Osteoblast (primary cell): ENCODE measurements around the gene DPYSL4. TPM values are rescaled to one million over a fixed set of nuclear protein-coding genes. Genes with fewer than 3 reads are reported as not detected.
"Not testable (repeated sequence)": the region's sequence is repeated elsewhere in the genome, so short reads cannot be mapped to it uniquely, and the experiment has no call there.

ENCODE experiments used
- DNase-seq: peaks from one replicate; pipeline ENCODE4 v3.0.0; 2011; ENCODE audit warnings: low spot score, mixed read lengths; ENCODE audit not compliant: insufficient read length; ENCODE audit errors: missing footprints
- H2AFZ ChIP-seq: 2 replicates; pipeline ENCODE4 v1.6.0; 2011; ENCODE audit warnings: mild to moderate bottlenecking, low read length
- H3K27ac ChIP-seq: 2 replicates; pipeline ENCODE4 v1.5.1; 2011; ENCODE audit warnings: mild to moderate bottlenecking, low read depth, low read length, moderate library complexity
- H3K27me3 ChIP-seq: 2 replicates; pipeline ENCODE4 v1.6.0; 2012; ENCODE audit warnings: mild to moderate bottlenecking, control low read depth, inconsistent platforms, low read length, moderate library complexity; ENCODE audit not compliant: insufficient read depth
- H3K36me3 ChIP-seq: 2 replicates; pipeline ENCODE4 v1.5.1; 2011; ENCODE audit warnings: mild to moderate bottlenecking, low read length, control low read depth, moderate library complexity; ENCODE audit not compliant: insufficient read depth
- H3K4me1 ChIP-seq: 2 replicates; pipeline ENCODE4 v1.5.1; 2011; ENCODE audit warnings: mild to moderate bottlenecking, low read length, control low read depth, moderate library complexity; ENCODE audit not compliant: insufficient read depth
- H3K4me2 ChIP-seq: 2 replicates; pipeline ENCODE4 v1.6.0; 2011; ENCODE audit warnings: mild to moderate bottlenecking, low read length; ENCODE audit not compliant: insufficient read depth
- H3K4me3 ChIP-seq: fragments of 200-600 bp; sonication (generic); 3 replicates; pipeline ENCODE4 v1.5.1; 2012; ENCODE audit warnings: mild to moderate bottlenecking, low read length, inconsistent platforms; ENCODE audit not compliant: insufficient read depth
- H3K79me2 ChIP-seq: 2 replicates; pipeline ENCODE4 v1.6.0; 2012; ENCODE audit warnings: mild to moderate bottlenecking, low read length, control low read depth, inconsistent platforms; ENCODE audit not compliant: insufficient read depth
- H3K9me3 ChIP-seq: 2 replicates; pipeline ENCODE4 v1.5.1; 2011; ENCODE audit warnings: low read depth, low read length, control low read depth
- H4K20me1 ChIP-seq: 2 replicates; pipeline ENCODE4 v1.6.0; 2012; ENCODE audit warnings: mild to moderate bottlenecking, low read length, control low read depth; ENCODE audit not compliant: insufficient read depth
- total RNA-seq: library from RNA; depleted of rRNA; stranded (reverse); fragments of >200 nt; gene quantifications from 2 replicates; pipeline ENCODE4 v1.2.3, GENCODE V29; 2012
- TF ChIP-seq, protein P1 (sequence below): IDR thresholded peaks from 2 replicates; pipeline ENCODE4 v1.5.1; 2011; ENCODE audit warnings: mild to moderate bottlenecking, low read depth, low read length, moderate library complexity; ENCODE audit errors: extremely low read depth

The DPYSL4 gene
- total RNA-seq, 1 donor, result 0.72 TPM

DNA sequence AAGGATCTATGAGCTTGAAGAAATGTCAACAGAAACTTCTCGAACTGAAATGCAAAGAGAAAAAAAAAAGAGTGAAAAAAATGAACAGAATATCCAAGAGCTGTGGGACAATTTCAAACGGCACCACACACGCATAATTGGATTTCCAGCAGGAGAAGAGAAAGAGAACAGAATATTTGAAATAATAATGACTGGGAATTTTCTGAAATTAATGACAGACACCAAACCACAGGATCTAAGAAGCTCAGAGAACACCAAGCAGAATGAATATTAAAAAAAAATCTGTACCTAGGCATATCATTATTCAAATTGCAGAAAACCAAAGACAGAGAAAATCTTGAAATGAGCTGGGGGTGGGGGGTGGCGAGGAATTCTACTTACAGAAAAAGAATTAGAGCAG lies 27.2 kb downstream of the DPYSL4 start:
- Histone ChIP-seq H3K4me3 (no peak overlapping the region), H3K36me3 (no peaks in the 10 kb centered on the region), H2AFZ (no peak overlapping the region), H3K79me2 (no peaks in the 10 kb centered on the region), H3K27ac (no peak overlapping the region), H3K4me2 (no peak overlapping the region), H4K20me1 (no peaks in the 10 kb centered on the region), H3K9me3 (no peaks in the 10 kb centered on the region), H3K4me1 (no peaks in the 10 kb centered on the region), H3K27me3 (no peaks in the 10 kb centered on the region)
- no peak for DNase-seq
- TF ChIP-seq, protein P1, sequence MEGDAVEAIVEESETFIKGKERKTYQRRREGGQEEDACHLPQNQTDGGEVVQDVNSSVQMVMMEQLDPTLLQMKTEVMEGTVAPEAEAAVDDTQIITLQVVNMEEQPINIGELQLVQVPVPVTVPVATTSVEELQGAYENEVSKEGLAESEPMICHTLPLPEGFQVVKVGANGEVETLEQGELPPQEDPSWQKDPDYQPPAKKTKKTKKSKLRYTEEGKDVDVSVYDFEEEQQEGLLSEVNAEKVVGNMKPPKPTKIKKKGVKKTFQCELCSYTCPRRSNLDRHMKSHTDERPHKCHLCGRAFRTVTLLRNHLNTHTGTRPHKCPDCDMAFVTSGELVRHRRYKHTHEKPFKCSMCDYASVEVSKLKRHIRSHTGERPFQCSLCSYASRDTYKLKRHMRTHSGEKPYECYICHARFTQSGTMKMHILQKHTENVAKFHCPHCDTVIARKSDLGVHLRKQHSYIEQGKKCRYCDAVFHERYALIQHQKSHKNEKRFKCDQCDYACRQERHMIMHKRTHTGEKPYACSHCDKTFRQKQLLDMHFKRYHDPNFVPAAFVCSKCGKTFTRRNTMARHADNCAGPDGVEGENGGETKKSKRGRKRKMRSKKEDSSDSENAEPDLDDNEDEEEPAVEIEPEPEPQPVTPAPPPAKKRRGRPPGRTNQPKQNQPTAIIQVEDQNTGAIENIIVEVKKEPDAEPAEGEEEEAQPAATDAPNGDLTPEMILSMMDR, result no peak

DNA sequence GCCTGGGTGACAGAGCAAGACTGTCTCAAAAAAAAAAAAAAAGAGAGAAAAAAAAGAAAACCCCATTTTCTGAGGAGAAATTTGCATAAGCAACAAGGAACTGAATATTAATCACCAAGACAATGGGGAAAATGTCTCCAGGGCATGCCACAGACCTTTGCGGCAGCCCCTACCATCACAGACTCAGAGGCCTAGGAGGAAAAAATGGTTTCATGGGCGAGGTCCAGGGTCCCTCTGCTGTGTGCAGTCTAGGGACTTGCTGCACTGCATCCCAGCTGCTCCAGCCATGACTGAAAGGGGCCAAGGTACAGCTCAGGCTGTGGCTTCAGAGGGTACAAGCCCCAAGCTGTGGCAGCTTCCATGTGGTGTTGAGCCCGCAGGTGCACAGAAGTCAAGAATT lies 29.7 kb downstream of the DPYSL4 start:
- H3K4me3 ChIP-seq, H3K27ac ChIP-seq, H3K79me2 ChIP-seq, H3K9me3 ChIP-seq, H3K36me3 ChIP-seq, H3K4me2 ChIP-seq, H4K20me1 ChIP-seq, DNase-seq, H2AFZ ChIP-seq, H3K27me3 ChIP-seq, H3K4me1 ChIP-seq: not testable (repeated sequence)

DNA sequence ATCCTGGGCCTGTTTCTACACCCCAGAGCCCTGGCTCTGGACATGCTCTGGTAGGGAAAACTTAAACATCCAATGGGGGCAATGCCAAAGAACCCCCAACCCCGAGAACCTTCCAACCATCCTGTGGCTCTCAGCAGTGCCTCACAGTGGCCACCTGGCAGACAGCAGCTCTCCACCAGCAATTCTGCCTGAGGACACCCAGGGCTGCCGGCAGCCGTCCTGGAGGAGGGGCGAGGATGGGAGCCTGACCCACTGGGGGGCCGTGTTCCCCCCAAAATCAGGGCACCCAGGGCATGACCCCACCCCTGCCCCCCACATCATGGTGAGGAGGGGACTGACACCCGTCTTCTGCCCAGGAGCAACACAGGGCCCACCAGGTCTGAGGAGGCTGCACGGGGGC lies 32.7 kb downstream of the DPYSL4 start:
- DNase-seq, result peak; percentile 70
- no peaks in the 10 kb centered on the region for H3K79me2 ChIP-seq
- TF ChIP-seq, protein P1, result peak; percentile 22
- H3K4me1 ChIP-seq, result no peaks in the 10 kb centered on the region
- H3K36me3 ChIP-seq, result no peaks in the 10 kb centered on the region
- H4K20me1 ChIP-seq, result no peaks in the 10 kb centered on the region
- no peaks in the 10 kb centered on the region for H3K9me3 ChIP-seq
- no peak overlapping the region for H3K4me2 ChIP-seq
- H2AFZ ChIP-seq, result no peak overlapping the region
- no peaks in the 10 kb centered on the region for H3K27me3 ChIP-seq
- no peak overlapping the region for H3K4me3 ChIP-seq
- no peak overlapping the region for H3K27ac ChIP-seq

DNA sequence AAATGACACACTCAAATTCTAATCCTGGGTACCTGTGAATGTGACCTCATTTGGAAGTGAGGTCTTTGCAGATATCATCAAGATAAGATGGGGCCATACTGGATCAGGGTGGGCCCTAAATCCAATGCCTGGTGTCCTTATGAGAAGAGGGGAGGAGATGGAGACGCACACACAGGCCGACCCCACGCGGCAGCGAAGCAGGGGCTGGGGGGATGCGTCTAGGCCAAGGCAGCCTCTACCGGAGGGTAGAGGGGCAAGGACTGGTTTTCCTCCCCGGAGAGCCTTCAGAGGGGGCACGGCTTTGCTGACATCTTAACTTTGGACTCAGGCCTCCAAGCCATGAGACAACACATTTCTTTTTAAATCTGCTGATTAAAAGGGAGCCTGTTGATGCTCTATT lies 33.3 kb downstream of the DPYSL4 start:
- TF ChIP-seq, protein P1, result no peak
- H4K20me1 ChIP-seq, result no peaks in the 10 kb centered on the region
- no peak overlapping the region for H3K4me2 ChIP-seq
- no peak overlapping the region for H3K4me3 ChIP-seq
- H3K27ac ChIP-seq, result no peak overlapping the region
- H3K4me1 ChIP-seq, result no peaks in the 10 kb centered on the region
- no peaks in the 10 kb centered on the region for H3K27me3 ChIP-seq
- H3K36me3 ChIP-seq, result no peaks in the 10 kb centered on the region
- no peak overlapping the region for H2AFZ ChIP-seq
- no peaks in the 10 kb centered on the region for H3K9me3 ChIP-seq
- DNase-seq, result peak; percentile 59
- no peaks in the 10 kb centered on the region for H3K79me2 ChIP-seq

DNA sequence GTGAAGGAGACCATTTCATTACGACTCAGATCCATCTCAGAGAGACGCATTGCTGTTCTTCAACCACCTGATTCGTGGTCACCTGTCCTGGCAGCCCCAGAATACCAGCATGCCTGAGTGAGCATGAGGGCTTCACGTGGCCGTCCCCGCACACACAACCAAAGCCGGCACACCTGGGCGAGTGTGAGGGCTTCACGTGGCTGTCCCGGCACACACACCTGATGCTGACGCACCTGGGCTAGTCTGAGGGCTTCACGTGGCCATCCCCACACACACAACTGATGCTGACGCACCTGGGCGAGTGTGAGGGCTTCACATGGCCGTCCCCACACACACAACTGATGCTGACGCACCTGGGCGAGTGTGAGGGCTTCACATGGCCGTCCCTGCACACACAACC lies 34.2 kb downstream of the DPYSL4 start:
- not testable (repeated sequence) for H3K4me3 ChIP-seq, H2AFZ ChIP-seq, H3K27me3 ChIP-seq, H3K27ac ChIP-seq, H3K4me2 ChIP-seq, H4K20me1 ChIP-seq, H3K79me2 ChIP-seq, DNase-seq, H3K9me3 ChIP-seq, H3K36me3 ChIP-seq, H3K4me1 ChIP-seq
